ENCODE results near the gene KAZN.

GRCh38 chr1:15139654-15140350, 541.3 kb downstream of the KAZN start:
- TF ChIP-seq CTCF (IDR thresholded peaks at IDR 0.05) (no peak), POLR2A (IDR thresholded peaks at IDR 0.05) (no peak)
